HepG2 (cell line): ENCODE measurements around the gene FGD5. TPM values are rescaled to one million over a fixed set of nuclear protein-coding genes. Genes with fewer than 3 reads are reported as not detected.

Source experiments
- ATF7-NPFF ChIP-seq: sonication (generic); formaldehyde crosslinking; IDR thresholded peaks from 2 replicates; pipeline ENCODE4 v1.8.1; 2023; ENCODE audit warnings: mild to moderate bottlenecking, low read depth, missing genetic modification reagents, moderate library complexity
- CSRNP1 ChIP-seq: sonication (generic); formaldehyde crosslinking; IDR thresholded peaks from 2 replicates; pipeline ENCODE4 v1.8.1; 2023; ENCODE audit warnings: mild to moderate bottlenecking, missing genetic modification reagents
- CTCF ChIP-seq: sonication (generic); formaldehyde crosslinking; IDR thresholded peaks from 2 replicates; pipeline ENCODE4 v1.5.0; 2020; ENCODE audit warnings: mild to moderate bottlenecking, missing genetic modification reagents, moderate library complexity
- HNF1B ChIP-seq: sonication (generic); formaldehyde crosslinking; IDR thresholded peaks from 2 replicates; pipeline ENCODE4 v1.5.1; 2020; ENCODE audit warnings: mild to moderate bottlenecking, moderate library complexity, missing genetic modification reagents
- HOMEZ ChIP-seq: IDR thresholded peaks from 2 replicates; pipeline ENCODE4 v1.6.1; 2016; ENCODE audit warnings: low read depth
- KLF12 ChIP-seq: sonication (generic); formaldehyde crosslinking; IDR thresholded peaks from 2 replicates; pipeline ENCODE4 v1.4.0; 2020; ENCODE audit warnings: missing genetic modification reagents, borderline replicate concordance
- MIER3 ChIP-seq: IDR thresholded peaks from 2 replicates; pipeline ENCODE4 v1.6.1; 2016; ENCODE audit warnings: missing compliant biosample characterization, borderline replicate concordance
- MNT ChIP-seq: fragments of 450-650 bp; IDR thresholded peaks from 2 replicates; pipeline ENCODE4 v1.6.1; 2016
- NR2C2 ChIP-seq: sonication (generic); formaldehyde crosslinking; IDR thresholded peaks from 2 replicates; pipeline ENCODE4 v1.4.0; 2020; ENCODE audit warnings: missing genetic modification reagents, mild to moderate bottlenecking, moderate library complexity, borderline replicate concordance
- PCBP2 ChIP-seq: fragments of 200-400 bp; formaldehyde crosslinking; optimal IDR thresholded peaks from 2 replicates; pipeline ENCODE3; 2018; ENCODE audit warnings: low read length, low read depth; ENCODE audit not compliant: poor library complexity, severe bottlenecking
- STAG1 ChIP-seq: sonication (generic); formaldehyde crosslinking; IDR thresholded peaks from 2 replicates; pipeline ENCODE4 v1.4.0; 2020; ENCODE audit warnings: missing genetic modification reagents
- TBL1XR1 ChIP-seq: fragments of 150-350 bp; IDR thresholded peaks from 2 replicates; pipeline ENCODE4 v1.6.1; 2014; ENCODE audit warnings: borderline replicate concordance, low read length; ENCODE audit not compliant: partially characterized antibody
- TCF7 ChIP-seq: sonication (generic); IDR thresholded peaks from 2 replicates; pipeline ENCODE4 v1.6.1; 2016; ENCODE audit warnings: antibody characterized with exemption, low read depth
- ZKSCAN8 ChIP-seq: IDR thresholded peaks from 2 replicates; pipeline ENCODE4 v1.6.1; 2016; ENCODE audit warnings: borderline replicate concordance, missing genetic modification reagents, missing compliant biosample characterization
- ZNF549 ChIP-seq: sonication (generic); formaldehyde crosslinking; IDR thresholded peaks from 2 replicates; pipeline ENCODE4 v1.5.0; 2020; ENCODE audit warnings: missing genetic modification reagents
- ZNF598 ChIP-seq: sonication (generic); formaldehyde crosslinking; IDR thresholded peaks from 2 replicates; pipeline ENCODE4 v1.5.1; 2020; ENCODE audit warnings: mild to moderate bottlenecking, missing genetic modification reagents, borderline replicate concordance
- polyA plus RNA-seq, 8 experiments: library from polyadenylated mRNA; depleted of rRNA in 3 of 8; stranded (reverse) in 7 of 8; unstranded in 1 of 8; fragments of >200 nt; fragmentation: Illumina TruSeq in 4 of 8; extraction: Trizol in 4 of 8; gene quantifications; 2 replicates each; pipeline versions ENCODE4 v1.2.1 to v1.2.3, GENCODE V29; 2011 to 2016; ENCODE audit warnings: low read depth in 4 of 8, missing spikeins in 1 of 8, mixed read lengths in 1 of 8; ENCODE audit not compliant: insufficient read depth in 1 of 8
- total RNA-seq, 5 experiments: library from RNA; depleted of rRNA; stranded (reverse); fragments of >200 nt; fragmentation: Illumina TruSeq; extraction: Trizol; gene quantifications; 2 replicates each; pipeline ENCODE4 v1.2.3, GENCODE V29; 2016; ENCODE audit warnings: low read depth in 1 of 5
- TF ChIP-seq, protein P1 (sequence below): sonication (generic); formaldehyde crosslinking; IDR thresholded peaks from 2 replicates; pipeline ENCODE4 v1.5.0; 2020; ENCODE audit warnings: missing genetic modification reagents
- TF ChIP-seq, protein P2 (sequence below): sonication (generic); formaldehyde crosslinking; IDR thresholded peaks from 2 replicates; pipeline ENCODE4 v1.4.0; 2020; ENCODE audit warnings: missing genetic modification reagents, borderline replicate concordance

Gene FGD5
- total and polyA plus RNA-seq, 2 of the 13 experiments (the other 11 are each of a cell fraction or from before 2014, with no cell fraction given), result 0.17 TPM; not detected in 1

GRCh38 chr3:14915636-14916222 lies 97.0 kb downstream of the FGD5 start (continued):
- TF ChIP-seq, protein P1, sequence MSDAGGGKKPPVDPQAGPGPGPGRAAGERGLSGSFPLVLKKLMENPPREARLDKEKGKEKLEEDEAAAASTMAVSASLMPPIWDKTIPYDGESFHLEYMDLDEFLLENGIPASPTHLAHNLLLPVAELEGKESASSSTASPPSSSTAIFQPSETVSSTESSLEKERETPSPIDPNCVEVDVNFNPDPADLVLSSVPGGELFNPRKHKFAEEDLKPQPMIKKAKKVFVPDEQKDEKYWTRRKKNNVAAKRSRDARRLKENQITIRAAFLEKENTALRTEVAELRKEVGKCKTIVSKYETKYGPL (CRISPR knock-in tag), result no peak
- TF ChIP-seq ZNF598 (CRISPR knock-in tag), result no peak
- TF ChIP-seq MIER3 (CRISPR knock-in tag), result no peak
- TF ChIP-seq CTCF (CRISPR knock-in tag), result peak; percentile 63
- TF ChIP-seq STAG1 (CRISPR knock-in tag), result peak; percentile 56
- TF ChIP-seq KLF12, result no peak
- no peak for TF ChIP-seq TCF7
- TF ChIP-seq ATF7-NPFF, result no peak
- no peak for TF ChIP-seq ZNF549 (CRISPR knock-in tag)
- peak; percentile 28; the same call in 1 of the 2 replicates for TF ChIP-seq MNT
- TF ChIP-seq, protein P2, sequence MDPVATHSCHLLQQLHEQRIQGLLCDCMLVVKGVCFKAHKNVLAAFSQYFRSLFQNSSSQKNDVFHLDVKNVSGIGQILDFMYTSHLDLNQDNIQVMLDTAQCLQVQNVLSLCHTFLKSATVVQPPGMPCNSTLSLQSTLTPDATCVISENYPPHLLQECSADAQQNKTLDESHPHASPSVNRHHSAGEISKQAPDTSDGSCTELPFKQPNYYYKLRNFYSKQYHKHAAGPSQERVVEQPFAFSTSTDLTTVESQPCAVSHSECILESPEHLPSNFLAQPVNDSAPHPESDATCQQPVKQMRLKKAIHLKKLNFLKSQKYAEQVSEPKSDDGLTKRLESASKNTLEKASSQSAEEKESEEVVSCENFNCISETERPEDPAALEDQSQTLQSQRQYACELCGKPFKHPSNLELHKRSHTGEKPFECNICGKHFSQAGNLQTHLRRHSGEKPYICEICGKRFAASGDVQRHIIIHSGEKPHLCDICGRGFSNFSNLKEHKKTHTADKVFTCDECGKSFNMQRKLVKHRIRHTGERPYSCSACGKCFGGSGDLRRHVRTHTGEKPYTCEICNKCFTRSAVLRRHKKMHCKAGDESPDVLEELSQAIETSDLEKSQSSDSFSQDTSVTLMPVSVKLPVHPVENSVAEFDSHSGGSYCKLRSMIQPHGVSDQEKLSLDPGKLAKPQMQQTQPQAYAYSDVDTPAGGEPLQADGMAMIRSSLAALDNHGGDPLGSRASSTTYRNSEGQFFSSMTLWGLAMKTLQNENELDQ (CRISPR knock-in tag), result no peak
- TF ChIP-seq PCBP2, result no peak
- TF ChIP-seq HNF1B (CRISPR knock-in tag), result no peak
- TF ChIP-seq ZKSCAN8, result no peak
- no peak for TF ChIP-seq CSRNP1 (CRISPR knock-in tag)
- TF ChIP-seq NR2C2 (CRISPR knock-in tag), result no peak
- TF ChIP-seq HOMEZ (CRISPR knock-in tag), result no peak
- TF ChIP-seq TBL1XR1, result no peak
